ENCODE measurements around the gene EML5.

The EML5 gene

GRCh38 chr14:88729159-88729558 is 63.6 kb downstream of the EML5 start:
- no peak for TF ChIP-seq CTCF (IDR thresholded peaks at IDR 0.05; ENCODE audit: low read depth, low read length)
- no peak overlapping the region for H3K4me3 ChIP-seq (ENCODE audit: low read depth, low read length)

GRCh38 chr14:88727057-88727456 is 65.7 kb downstream of the EML5 start:
- no peak for TF ChIP-seq CTCF (IDR thresholded peaks at IDR 0.05; ENCODE audit: low read depth, low read length)
- no peak overlapping the region for H3K4me3 ChIP-seq (ENCODE audit: low read depth, low read length)

GRCh38 chr14:88710709-88711108 is 82.0 kb downstream of the EML5 start:
- TF ChIP-seq CTCF (IDR thresholded peaks at IDR 0.05; ENCODE audit: low read depth, low read length): no peak
- no peak overlapping the region for H3K4me3 ChIP-seq (ENCODE audit: low read depth, low read length)

- no peak for TF ChIP-seq CTCF (IDR thresholded peaks at IDR 0.05; ENCODE audit: low read depth, low read length)
- no peak overlapping the region for H3K4me3 ChIP-seq (ENCODE audit: low read depth, low read length)
Observed at GRCh38 chr14:88707088-88707487, 85.7 kb downstream of the EML5 start.

DNA sequence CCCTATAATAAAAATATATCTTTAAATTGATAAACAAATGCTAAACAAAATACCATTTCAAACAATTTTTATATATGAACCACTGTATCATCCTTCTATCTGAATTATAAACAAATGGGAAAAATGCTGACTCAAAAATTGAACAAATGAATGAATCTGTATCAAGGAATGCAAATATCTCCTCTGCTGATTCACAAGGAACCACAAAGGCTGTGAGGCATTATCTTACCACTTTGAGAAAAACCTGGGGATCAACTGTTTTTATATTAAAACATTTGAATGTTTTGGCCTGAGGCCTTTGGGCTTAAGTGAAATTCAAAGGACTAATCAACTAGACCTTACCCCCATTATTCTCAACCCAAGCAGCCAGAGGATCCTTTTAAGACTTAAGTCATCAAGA is 86.3 kb downstream of the EML5 start:
- no peak for TF ChIP-seq CTCF (IDR thresholded peaks at IDR 0.05; ENCODE audit: low read depth, low read length)
- no peak overlapping the region for H3K4me3 ChIP-seq (ENCODE audit: low read depth, low read length)

GRCh38 chr14:88698651-88699050 is 94.1 kb downstream of the EML5 start:
- no peak overlapping the region for H3K4me3 ChIP-seq (ENCODE audit: low read depth, low read length)

DNA sequence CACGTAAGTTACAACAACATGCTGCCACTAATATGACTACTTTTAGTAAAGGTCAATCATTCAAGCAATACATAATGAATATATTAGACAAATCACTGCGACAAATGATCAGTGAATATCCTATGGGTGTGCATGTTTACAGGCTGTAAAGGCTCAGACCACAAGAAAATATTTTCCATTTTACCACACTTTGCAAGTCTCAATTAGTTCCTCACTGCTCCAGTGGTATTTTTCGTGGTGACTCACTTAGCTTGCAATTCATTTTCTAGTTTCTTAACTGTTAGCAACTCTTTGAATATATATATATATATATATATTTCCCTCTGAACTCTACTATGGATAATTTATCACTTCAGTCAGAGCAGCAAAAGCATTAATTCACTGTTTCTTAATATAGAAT is 96.9 kb downstream of the EML5 start:
- TF ChIP-seq CTCF (IDR thresholded peaks at IDR 0.05; ENCODE audit: low read depth, low read length): no peak
- no peak overlapping the region for H3K4me3 ChIP-seq (ENCODE audit: low read depth, low read length)

More at GRCh38 chr14:88698651-88699050, 94.1 kb downstream of the EML5 start:
- no peak for TF ChIP-seq CTCF (IDR thresholded peaks at IDR 0.05; ENCODE audit: low read depth, low read length)

Measured in WI38 (cell line).